GM12801 (cell line): ENCODE measurements around the gene EGFL8.

Experiments used
- TF ChIP-seq, protein P1 (sequence below): IDR thresholded peaks from one replicate; pipeline ENCODE4 v1.5.1; 2011; ENCODE audit warnings: control low read depth; ENCODE audit not compliant: insufficient read length; ENCODE audit errors: extremely low read depth

EGFL8 gene

DNA sequence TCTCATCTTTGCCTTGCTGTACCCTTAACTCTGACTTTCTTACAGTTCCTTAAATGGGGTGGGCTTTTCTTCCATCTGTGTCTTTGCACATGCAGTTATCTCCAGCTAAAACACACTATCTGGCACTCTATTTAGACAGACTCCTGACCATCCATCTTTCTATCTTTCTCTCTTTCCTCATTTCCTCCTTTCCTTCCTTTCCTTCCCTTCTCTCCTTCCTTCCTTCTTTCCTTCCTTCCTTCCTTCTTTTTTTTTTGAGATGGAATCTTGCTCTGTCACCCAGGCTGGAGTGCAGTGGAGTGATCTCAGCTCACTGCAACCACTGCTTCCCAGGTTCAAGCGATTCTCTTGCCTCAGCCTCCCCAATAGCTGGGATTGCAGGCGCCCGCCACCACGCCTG, 51.2 kb downstream of the EGFL8 start:
- TF ChIP-seq, protein P1, sequence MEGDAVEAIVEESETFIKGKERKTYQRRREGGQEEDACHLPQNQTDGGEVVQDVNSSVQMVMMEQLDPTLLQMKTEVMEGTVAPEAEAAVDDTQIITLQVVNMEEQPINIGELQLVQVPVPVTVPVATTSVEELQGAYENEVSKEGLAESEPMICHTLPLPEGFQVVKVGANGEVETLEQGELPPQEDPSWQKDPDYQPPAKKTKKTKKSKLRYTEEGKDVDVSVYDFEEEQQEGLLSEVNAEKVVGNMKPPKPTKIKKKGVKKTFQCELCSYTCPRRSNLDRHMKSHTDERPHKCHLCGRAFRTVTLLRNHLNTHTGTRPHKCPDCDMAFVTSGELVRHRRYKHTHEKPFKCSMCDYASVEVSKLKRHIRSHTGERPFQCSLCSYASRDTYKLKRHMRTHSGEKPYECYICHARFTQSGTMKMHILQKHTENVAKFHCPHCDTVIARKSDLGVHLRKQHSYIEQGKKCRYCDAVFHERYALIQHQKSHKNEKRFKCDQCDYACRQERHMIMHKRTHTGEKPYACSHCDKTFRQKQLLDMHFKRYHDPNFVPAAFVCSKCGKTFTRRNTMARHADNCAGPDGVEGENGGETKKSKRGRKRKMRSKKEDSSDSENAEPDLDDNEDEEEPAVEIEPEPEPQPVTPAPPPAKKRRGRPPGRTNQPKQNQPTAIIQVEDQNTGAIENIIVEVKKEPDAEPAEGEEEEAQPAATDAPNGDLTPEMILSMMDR: no peak

DNA sequence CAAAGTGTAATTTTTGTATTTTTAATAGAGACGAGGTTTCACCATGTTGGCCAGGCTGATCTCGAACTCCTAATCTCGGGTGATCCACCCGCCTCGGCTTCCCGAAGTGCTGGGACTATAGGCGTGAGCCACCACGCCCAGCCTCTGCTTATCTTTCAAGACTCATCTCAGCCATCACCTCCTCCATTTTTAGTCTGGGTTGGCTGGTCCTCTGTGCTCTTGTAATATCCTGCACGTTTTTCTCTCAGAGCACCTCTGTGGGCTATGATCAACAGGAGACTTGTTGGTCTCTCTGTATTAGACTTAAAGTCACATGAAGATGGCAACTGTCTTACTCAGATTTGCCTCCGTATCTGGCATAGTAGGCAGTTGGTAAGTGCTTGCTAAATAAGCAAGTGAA, 51.9 kb downstream of the EGFL8 start:
- TF ChIP-seq, protein P1: no peak

DNA sequence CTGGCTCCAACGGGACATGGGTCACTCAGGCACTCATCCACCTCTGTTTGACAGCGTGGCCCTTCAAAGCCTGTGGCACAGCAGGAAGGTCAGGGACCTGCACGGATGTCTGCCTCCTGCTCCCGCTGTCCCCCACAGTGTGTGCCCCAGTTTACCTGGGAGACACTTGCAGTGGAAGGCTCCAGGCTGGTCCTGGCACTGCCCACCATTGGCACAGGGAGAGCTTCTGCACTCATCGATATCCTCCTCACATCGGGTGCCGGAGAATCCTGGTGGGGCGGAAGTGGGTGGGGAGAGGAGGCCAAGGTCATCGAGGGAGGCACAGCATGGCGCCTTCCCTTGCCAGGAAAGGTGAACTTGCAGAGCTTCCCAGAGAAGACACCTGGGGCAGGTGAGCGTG, 52.6 kb downstream of the EGFL8 start:
- TF ChIP-seq, protein P1: no peak
